AG09319 (cell line): ENCODE results near the gene GAL3ST2.
"Not testable (repeated sequence)": the region's sequence is repeated elsewhere in the genome, so short reads cannot be mapped to it uniquely, and the experiment has no call there.

Experiments used
- DNase-seq: peaks from one replicate; pipeline ENCODE4 v3.0.0-alpha.2; 2010; ENCODE audit warnings: low read depth; ENCODE audit errors: extremely low read depth
- TF ChIP-seq, protein P1 (sequence below): IDR thresholded peaks from 2 replicates; pipeline ENCODE4 v1.5.1; 2011; ENCODE audit warnings: low read depth, mild to moderate bottlenecking, inconsistent platforms, low read length, moderate library complexity

GAL3ST2 gene

DNA sequence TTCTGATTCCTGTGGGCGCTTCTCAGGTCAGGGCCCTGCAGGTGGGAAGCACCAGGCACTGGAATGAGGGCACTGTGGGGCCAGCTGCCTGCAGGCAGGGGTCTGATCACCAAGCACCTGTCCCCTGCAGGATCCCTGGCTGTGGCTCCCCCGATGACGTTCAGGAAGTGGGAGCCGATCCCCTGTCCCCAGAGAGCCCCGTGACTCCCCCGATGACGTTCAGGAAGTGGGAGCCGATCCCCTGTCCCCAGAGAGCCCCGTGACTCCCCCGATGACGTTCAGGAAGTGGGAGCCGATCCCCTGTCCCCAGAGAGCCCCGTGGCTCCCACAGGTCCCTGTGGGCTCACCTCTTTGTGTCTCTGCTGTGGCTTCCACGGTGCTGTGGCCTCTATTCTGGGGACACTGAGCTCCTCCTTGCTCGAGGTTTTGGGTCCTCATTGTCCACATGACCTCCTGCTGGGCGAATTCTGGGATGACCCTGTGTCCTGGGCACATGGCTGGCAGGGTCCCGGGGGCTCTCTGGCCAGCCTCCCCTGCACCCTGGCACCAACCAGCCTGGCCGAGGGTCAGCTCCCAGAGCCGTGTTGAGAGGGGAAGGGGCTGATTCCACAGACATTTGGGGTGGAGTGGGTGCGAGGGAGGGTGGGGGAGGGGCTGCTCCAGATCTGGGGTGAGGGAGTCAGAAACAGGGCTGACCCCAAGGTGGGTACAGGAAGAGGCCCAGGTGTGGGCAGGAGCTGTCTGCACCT, 37.2 kb downstream of the GAL3ST2 start:
- TF ChIP-seq, protein P1, sequence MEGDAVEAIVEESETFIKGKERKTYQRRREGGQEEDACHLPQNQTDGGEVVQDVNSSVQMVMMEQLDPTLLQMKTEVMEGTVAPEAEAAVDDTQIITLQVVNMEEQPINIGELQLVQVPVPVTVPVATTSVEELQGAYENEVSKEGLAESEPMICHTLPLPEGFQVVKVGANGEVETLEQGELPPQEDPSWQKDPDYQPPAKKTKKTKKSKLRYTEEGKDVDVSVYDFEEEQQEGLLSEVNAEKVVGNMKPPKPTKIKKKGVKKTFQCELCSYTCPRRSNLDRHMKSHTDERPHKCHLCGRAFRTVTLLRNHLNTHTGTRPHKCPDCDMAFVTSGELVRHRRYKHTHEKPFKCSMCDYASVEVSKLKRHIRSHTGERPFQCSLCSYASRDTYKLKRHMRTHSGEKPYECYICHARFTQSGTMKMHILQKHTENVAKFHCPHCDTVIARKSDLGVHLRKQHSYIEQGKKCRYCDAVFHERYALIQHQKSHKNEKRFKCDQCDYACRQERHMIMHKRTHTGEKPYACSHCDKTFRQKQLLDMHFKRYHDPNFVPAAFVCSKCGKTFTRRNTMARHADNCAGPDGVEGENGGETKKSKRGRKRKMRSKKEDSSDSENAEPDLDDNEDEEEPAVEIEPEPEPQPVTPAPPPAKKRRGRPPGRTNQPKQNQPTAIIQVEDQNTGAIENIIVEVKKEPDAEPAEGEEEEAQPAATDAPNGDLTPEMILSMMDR = no peak
- DNase-seq = no peak

DNA sequence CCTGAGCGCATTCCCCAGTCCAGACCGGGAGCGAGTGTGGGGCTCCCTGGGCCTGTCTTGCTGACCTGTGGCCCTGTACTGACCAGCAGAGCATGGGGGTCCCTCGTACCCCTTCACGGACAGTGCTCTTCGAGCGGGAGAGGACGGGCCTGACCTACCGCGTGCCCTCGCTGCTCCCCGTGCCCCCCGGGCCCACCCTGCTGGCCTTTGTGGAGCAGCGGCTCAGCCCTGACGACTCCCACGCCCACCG, 37.7 kb downstream of the GAL3ST2 start:
- DNase-seq = no peak
- TF ChIP-seq, protein P1 = no peak

- TF ChIP-seq, protein P1 = no peak
- no peak for DNase-seq
Observed at GRCh38 chr2:241814643-241815476, 38.2 kb downstream of the GAL3ST2 start.

DNA sequence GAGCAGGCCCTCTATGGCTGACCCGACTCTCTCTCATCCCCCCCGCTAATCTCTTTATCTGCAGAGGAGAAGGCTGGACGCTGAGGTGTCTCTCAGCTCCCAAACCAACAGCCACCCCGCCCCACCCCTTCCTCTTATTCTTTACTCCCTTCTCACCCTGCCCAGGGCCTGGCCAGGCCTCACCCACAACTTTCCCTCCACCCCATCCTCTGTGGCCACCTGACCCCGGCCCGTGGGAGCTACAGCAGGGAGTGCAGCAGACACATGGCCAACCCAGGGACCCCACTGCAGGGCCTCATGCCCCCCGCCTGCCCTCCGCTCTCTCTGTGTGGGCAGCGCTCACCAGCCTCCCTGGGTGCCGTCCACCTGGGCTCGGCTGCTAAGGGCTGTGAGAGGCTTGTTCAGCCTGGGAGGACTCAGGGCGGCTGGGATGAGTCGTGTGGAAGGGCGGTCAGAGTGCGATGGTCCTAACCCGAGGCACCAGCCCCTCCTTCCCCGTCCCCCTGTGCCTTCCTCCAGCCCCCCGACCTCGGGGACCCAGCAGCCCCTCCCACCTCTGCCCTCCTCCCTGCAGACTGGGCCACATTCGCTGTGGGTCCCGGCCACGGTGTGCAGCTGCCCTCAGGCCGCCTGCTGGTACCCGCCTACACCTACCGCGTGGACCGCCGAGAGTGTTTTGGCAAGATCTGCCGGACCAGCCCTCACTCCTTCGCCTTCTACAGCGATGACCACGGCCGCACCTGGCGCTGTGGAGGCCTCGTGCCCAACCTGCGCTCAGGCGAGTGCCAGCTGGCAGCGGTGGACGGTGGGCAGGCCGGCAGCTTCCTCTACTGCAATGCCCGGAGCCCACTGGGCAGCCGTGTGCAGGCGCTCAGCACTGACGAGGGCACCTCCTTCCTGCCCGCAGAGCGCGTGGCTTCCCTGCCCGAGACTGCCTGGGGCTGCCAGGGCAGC, 39.1 kb downstream of the GAL3ST2 start:
- no peak for DNase-seq
- TF ChIP-seq, protein P1 = no peak

GRCh38 chr2:241816431-241817121, 40.0 kb downstream of the GAL3ST2 start:
- TF ChIP-seq, protein P1 = no peak
- no peak for DNase-seq

- DNase-seq = no peak
- TF ChIP-seq, protein P1 = no peak
Observed at GRCh38 chr2:241817126-241817820, 40.7 kb downstream of the GAL3ST2 start.

GRCh38 chr2:241817821-241818215, 41.2 kb downstream of the GAL3ST2 start:
- DNase-seq = not testable (repeated sequence)
